Left ventricle myocardium superior (tissue), 1 donor: Measurements from ENCODE around the gene DUT. TPM values are rescaled to one million over a fixed set of nuclear protein-coding genes. Genes with fewer than 3 reads are reported as not detected.
A peak's percentile ranks its signal among the peaks of the same experiment; 100 is the strongest.

Source experiments
- ATAC-seq: fragments of 200-7000 bp; cut with Tn5 transposase; one replicate; pipeline ENCODE4 v1.9.1; 2020; ENCODE audit warnings: mild to moderate bottlenecking, moderate library complexity
- DNase-seq: peaks from one replicate; pipeline ENCODE4 v3.0.0-alpha.2; 2020
- intact Hi-C: fragments of 100-400 bp; cut with micrococcal nuclease; formaldehyde crosslinking; loops from one replicate; pipeline ENCODE4 v1.11.0; 2022
- long read RNA-seq: library from polyadenylated mRNA; unstranded; transcript quantifications from one replicate; pipeline ENCODE4 v2.0.0, GENCODE V29; 2021
- total RNA-seq: library from RNA; stranded (reverse); fragmentation: NEBNext Ultra II Directional; extraction: Animal tissue kit (Norgen Biotek cat#: 25700); gene quantifications from one replicate; pipeline ENCODE4 v1.2.1, GENCODE V29; 2021
- donor health status: DM: no; HTN: yes; CAD: no; lungs with severe emphysema.

DUT gene
- total RNA-seq = 77.2 TPM
- long read RNA-seq, transcript DUT-201 (7 exons, 2,147 nt) = major isoform, 126 of 178 reads
- long read RNA-seq, transcript DUT-202 (6 exons, 1,935 nt) = minor isoform, 13 of 178 reads
- long read RNA-seq, transcript DUT-204 (7 exons, 724 nt) = minor isoform, 5 of 178 reads
- long read RNA-seq, transcript DUT-205 (7 exons, 769 nt) = minor isoform, 21 of 178 reads
- long read RNA-seq, partial matches to known transcripts = 2 of 178 reads
- long read RNA-seq, other reads (novel, unspliced or antisense) = 9 of 178 reads

- DNase-seq = peak; percentile 93
- peak; percentile 98 for ATAC-seq
- intact Hi-C loops = no loop called here
Measured at GRCh38 chr15:48330855-48331795, at the start of gene DUT. DUT (plus strand) TSS chr15:48331429; CDS start chr15:48331516, 87 bp downstream.

DNA sequence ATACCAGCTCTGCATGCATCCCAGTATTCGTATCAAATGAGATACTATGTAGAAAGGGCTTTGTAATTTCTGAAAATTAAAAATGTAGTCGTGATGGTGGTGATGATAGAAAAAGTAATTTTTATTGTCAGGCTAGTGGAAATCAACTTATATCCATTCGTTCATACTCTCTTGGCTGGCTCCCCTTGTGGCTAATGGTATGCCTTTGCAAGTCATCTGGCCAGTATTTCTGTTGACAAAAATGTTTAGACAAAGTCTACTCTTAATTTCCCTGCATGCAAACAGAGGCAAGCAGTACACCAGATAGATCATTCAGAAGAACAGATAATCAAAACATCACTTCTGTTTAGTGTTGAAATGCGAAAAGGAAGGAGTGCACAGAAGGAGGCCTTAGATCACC is 49.6 kb upstream of the DUT start:
- ATAC-seq = no peak
- intact Hi-C loops = loop anchor here (5.0 to 10.0 kb wide), 2 partner anchors 167 to 1084 kb away; no protein-coding TSS in a partner anchor
- DNase-seq = no peak

GRCh38 chr15:48282216-48282615 is 49.0 kb upstream of the DUT start:
- ATAC-seq = peak; percentile 52
- intact Hi-C loops = loop anchor here (5.0 to 10.0 kb wide), 2 partner anchors 167 to 1085 kb away; no protein-coding TSS in a partner anchor
- no peak for DNase-seq

GRCh38 chr15:48283396-48284145 is 47.7 kb upstream of the DUT start:
- DNase-seq (no peak), ATAC-seq (peak; percentile 56)
- intact Hi-C loops = loop anchor here (5.0 to 10.0 kb wide), 2 partner anchors 169 to 1086 kb away; no protein-coding TSS in a partner anchor

GRCh38 chr15:48285329-48286214 is 45.7 kb upstream of the DUT start:
- peak; percentile 79 for ATAC-seq
- no peak for DNase-seq
- intact Hi-C loops = loop anchor here (10.0 kb wide), 1 partner anchor 171 kb away; no protein-coding TSS in a partner anchor

- ATAC-seq (no peak), DNase-seq (no peak)
- intact Hi-C loops = loop anchor here (10.0 kb wide), 1 partner anchor 175 kb away; no protein-coding TSS in a partner anchor
Measured at GRCh38 chr15:48289628-48290027, 41.6 kb upstream of the DUT start.

DNA sequence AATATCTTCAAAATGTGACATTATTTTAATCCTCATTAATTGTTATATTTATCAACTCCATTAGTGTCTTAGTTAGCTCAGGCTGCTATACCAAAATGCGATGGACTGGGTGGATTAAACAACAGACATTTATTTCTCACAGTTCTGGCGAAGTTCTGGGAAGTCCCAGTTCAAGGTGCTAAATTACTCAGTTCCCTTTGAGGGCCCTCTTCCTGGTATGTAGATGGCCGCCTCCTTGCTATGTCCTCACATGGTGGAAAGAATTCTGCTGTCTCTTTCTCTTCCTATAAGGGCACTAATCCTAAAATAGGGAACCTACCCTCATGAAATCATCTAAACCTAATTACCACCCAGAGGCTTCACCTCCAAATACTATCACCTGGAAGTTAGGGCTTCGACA is 38.8 kb upstream of the DUT start:
- intact Hi-C loops = no loop called here
- DNase-seq = no peak
- ATAC-seq = no peak

- ATAC-seq = no peak
Measured at GRCh38 chr15:48297668-48298067, 33.6 kb upstream of the DUT start.

DNA sequence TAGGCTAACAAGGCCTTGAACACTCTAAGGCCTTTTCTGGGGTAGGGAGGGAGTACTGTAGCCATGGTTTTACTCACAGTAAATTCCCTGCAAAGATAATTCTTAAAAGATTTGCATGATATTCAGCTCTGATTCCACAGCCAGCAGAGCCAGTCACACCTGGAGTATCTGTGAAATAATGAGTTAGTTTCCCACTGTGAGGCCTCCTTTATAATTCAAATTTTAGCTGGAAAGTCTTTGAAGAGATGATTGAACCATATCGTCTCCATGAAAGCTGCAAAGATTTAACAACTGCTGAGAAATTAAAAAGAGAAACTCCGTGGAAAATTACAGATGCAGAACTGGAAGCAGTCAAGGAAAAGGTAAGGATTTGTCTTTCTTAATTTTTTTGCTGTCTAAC is 32.3 kb upstream of the DUT start:
- intact Hi-C loops = no loop called here
- DNase-seq = no peak
- no peak for ATAC-seq

More at GRCh38 chr15:48297668-48298067, 33.6 kb upstream of the DUT start:
- DNase-seq = no peak
- intact Hi-C loops = no loop called here

- no peak for DNase-seq
- intact Hi-C loops = no loop called here
- ATAC-seq = no peak
Measured at GRCh38 chr15:48300038-48300437, 31.2 kb upstream of the DUT start.

GRCh38 chr15:48304398-48304797 is 26.8 kb upstream of the DUT start:
- ATAC-seq (no peak), DNase-seq (no peak)
- intact Hi-C loops = no loop called here

DNA sequence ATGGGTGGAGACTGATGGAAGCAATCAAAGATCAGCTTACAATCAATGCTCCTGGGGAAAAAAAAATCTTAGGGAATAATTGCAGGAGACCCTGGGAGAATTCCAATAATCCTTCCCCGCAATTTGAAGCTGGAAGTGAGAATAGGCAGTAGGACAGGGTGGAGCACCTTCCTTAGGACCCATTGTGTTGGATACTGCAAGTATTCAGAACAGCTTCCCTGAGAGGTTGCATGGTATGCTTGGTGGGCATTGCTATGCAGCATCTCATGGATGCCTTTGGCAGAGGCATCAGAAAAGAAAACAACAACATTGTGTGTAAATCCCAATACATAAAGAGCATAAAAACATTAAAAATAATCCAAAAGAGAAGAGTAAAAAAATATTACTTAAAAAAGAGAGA is 24.6 kb upstream of the DUT start:
- intact Hi-C loops = no loop called here
- DNase-seq = no peak

GRCh38 chr15:48307586-48307985 is 23.6 kb upstream of the DUT start:
- DNase-seq (no peak), ATAC-seq (no peak)
- intact Hi-C loops = no loop called here

More for the DNA sequence above, 24.6 kb upstream of the DUT start:
- no peak for ATAC-seq

DNA sequence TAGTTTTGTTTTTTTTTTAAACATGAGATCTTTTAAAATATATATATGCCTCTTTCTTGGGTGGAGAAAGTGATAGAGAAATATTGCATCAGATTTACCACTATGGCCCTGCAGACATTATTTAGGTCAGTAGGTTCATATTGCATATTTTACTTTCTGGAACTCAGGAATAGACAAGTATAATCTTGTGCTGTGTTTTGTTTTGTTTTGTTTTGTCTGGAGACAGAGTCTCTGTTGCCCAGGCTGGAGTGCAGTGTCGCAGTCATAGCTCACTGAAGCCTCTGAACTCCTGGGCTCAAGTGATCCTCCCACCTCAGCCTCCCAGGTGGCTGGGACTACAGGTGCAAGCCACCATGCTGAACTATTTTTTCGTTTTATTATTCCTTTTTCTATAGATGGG is 21.5 kb upstream of the DUT start:
- DNase-seq = no peak
- intact Hi-C loops = no loop called here

DNA sequence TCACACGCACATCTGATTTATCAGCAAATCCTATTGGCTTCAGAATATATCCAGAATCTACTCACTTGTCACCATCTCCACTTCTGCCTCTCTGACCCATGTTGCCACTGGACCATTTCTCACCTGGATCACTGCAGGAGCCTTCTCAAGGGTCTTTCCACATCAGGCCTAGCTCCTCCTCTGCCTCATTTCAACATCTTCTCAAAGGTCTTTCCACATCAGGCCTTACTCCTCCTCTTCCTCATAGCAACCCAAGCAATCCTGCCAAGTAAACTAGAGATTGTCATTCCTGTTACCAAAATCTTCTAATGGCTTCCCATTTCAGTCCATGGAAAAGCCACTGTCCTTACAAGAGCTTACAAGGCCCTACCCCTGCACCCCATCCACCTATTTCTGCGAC is 18.0 kb upstream of the DUT start:
- no peak for DNase-seq
- ATAC-seq = no peak
- intact Hi-C loops = no loop called here

More for the DNA sequence above, 21.5 kb upstream of the DUT start:
- no peak for ATAC-seq

DNA sequence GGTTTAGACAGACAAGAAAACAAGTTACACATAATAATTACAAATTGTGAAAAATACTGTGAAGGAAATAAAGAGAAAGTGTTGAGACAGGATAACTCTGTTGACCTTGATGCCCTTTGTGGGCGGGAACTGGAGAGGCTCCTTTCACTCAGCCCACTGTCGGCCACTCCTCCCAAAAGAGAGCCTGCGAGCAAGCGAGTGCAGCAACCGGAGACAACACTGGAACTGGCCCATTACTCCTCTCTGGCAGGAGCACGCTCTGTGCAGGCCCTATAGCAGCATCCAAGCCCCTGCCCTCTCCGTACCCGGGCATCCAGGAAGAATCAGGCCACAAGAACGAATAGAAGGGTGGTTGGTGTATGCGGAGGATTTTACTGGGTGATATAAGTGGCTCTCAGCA is 16.2 kb upstream of the DUT start:
- DNase-seq = no peak
- intact Hi-C loops = no loop called here
- ATAC-seq = no peak

DNA sequence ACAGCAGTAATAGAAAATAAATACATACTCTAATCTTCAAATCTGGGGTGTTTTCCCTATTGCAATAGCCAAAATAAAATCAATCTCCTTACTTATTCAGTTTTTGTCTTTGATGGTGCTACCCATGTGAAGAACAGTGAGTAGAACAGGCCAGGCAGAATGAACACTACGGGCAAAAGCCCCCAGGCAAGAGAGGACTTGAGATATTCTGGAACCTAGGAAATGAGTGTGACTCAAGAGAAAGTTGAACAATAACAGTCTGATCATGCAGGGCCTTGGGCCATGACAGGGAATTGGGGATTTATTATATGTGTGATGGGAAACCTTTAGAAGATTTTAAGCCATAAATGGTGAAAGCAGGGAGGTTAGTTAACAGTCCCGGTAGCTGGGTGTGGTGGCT is 14.0 kb upstream of the DUT start:
- intact Hi-C loops = no loop called here
- DNase-seq (no peak), ATAC-seq (no peak)

- DNase-seq = no peak
- intact Hi-C loops = no loop called here
- ATAC-seq = no peak
Measured at GRCh38 chr15:48318131-48318530, 13.1 kb upstream of the DUT start.
